Measurements from ENCODE around the gene PTTG1IP.

Gene PTTG1IP

GRCh38 chr21:44817914-44818639, 55.4 kb downstream of the PTTG1IP start, which contains the start of gene SUMO3:
TSS of gene SUMO3 (minus strand) at chr21:44818062. CDS start at chr21:44817968, 94 bp downstream.
- DNase-seq = peak; percentile 80

- DNase-seq = peak; percentile 86
These were observed 56.0 kb downstream of the PTTG1IP start for GRCh38 chr21:44817506-44817880.

GRCh38 chr21:44816761-44817505, 56.6 kb downstream of the PTTG1IP start:
- DNase-seq = no peak

- no peak for DNase-seq
These were observed 57.5 kb downstream of the PTTG1IP start for GRCh38 chr21:44815852-44816628.

GRCh38 chr21:44815225-44815624, 58.3 kb downstream of the PTTG1IP start:
- no peak for DNase-seq

- no peak for DNase-seq
These were observed 58.9 kb downstream of the PTTG1IP start for GRCh38 chr21:44814498-44815023.

GRCh38 chr21:44813727-44814126, 59.8 kb downstream of the PTTG1IP start:
- DNase-seq = no peak

- no peak for DNase-seq
These were observed 60.3 kb downstream of the PTTG1IP start for GRCh38 chr21:44813149-44813548.

- no peak for DNase-seq
These were observed 60.9 kb downstream of the PTTG1IP start for GRCh38 chr21:44812640-44813039.

- DNase-seq = no peak
These were observed 62.7 kb downstream of the PTTG1IP start for GRCh38 chr21:44810779-44811178.

GRCh38 chr21:44805859-44806258, 67.6 kb downstream of the PTTG1IP start:
- DNase-seq = no peak

- no peak for DNase-seq
These were observed 68.3 kb downstream of the PTTG1IP start for GRCh38 chr21:44805226-44805625.

GRCh38 chr21:44804762-44805161, 68.7 kb downstream of the PTTG1IP start:
- DNase-seq = no peak

GRCh38 chr21:44803651-44804050, 69.8 kb downstream of the PTTG1IP start:
- no peak for DNase-seq

- DNase-seq = no peak
These were observed 70.9 kb downstream of the PTTG1IP start for GRCh38 chr21:44802396-44803153.

GRCh38 chr21:44801468-44802395, 71.8 kb downstream of the PTTG1IP start, which contains the start of gene UBE2G2:
TSS of gene UBE2G2 (minus strand) at chr21:44801820. CDS start at chr21:44801748, 72 bp downstream.
- DNase-seq = peak; percentile 82

- DNase-seq = no peak
These were observed 72.5 kb downstream of the PTTG1IP start for GRCh38 chr21:44800971-44801467.

- no peak for DNase-seq
These were observed 73.4 kb downstream of the PTTG1IP start for GRCh38 chr21:44800103-44800502.

GRCh38 chr21:44799646-44800045, 73.8 kb downstream of the PTTG1IP start:
- no peak for DNase-seq
